Fibroblast of mammary gland (primary cell): ENCODE results near the gene SAMD3.
"Not testable (repeated sequence)": the region's sequence is repeated elsewhere in the genome, so short reads cannot be mapped to it uniquely, and the experiment has no call there.

Source experiments
- DNase-seq: peaks from one replicate; pipeline ENCODE4 v3.0.0-alpha.2; 2010; ENCODE audit warnings: low read depth
- H3K4me3 ChIP-seq: 2 replicates; pipeline ENCODE4 v1.5.1; 2011; ENCODE audit warnings: low read depth, mild to moderate bottlenecking, low read length, moderate library complexity; ENCODE audit not compliant: control insufficient read depth
- CTCF ChIP-seq: conservative IDR thresholded peaks from 2 replicates; pipeline ENCODE4 v1.5.1; 2011; ENCODE audit warnings: low read depth, low read length, inconsistent platforms; ENCODE audit not compliant: control insufficient read depth, insufficient read depth

Gene SAMD3

GRCh38 chr6:130198483-130199035, 24.2 kb downstream of the SAMD3 start:
- H3K4me3 ChIP-seq: no peak overlapping the region
- no peak for DNase-seq
- TF ChIP-seq CTCF: no peak

- not testable (repeated sequence) for H3K4me3 ChIP-seq, DNase-seq
Measured at GRCh38 chr6:130197816-130198482, 24.8 kb downstream of the SAMD3 start.

- not testable (repeated sequence) for H3K4me3 ChIP-seq
- DNase-seq: peak; percentile 42
Measured at GRCh38 chr6:130194434-130194833, 28.3 kb downstream of the SAMD3 start.

- no peak overlapping the region for H3K4me3 ChIP-seq
- DNase-seq: no peak
- TF ChIP-seq CTCF: no peak
Measured at GRCh38 chr6:130190701-130191690, 31.8 kb downstream of the SAMD3 start.

GRCh38 chr6:130189531-130190397, 33.0 kb downstream of the SAMD3 start:
- TF ChIP-seq CTCF: no peak
- DNase-seq: no peak
- H3K4me3 ChIP-seq: no peak overlapping the region

GRCh38 chr6:130188207-130188899, 34.4 kb downstream of the SAMD3 start:
- H3K4me3 ChIP-seq: no peak overlapping the region
- TF ChIP-seq CTCF: no peak
- DNase-seq: no peak
